GM23338 (cell line): ENCODE data around the gene TMEM132D. TPM values are rescaled to one million over a fixed set of nuclear protein-coding genes. Genes with fewer than 3 reads are reported as not detected.

Experiments used
- ATAC-seq: fragments of 200-7000 bp; cut with Tn5 transposase; 3 replicates; pipeline ENCODE4 v1.9.1; 2020
- DNase-seq: peaks from one replicate; pipeline ENCODE4 v3.0.0-alpha.2; 2015; ENCODE audit warnings: low spot score
- H2AFZ ChIP-seq: fragments of 200-600 bp; sonication (generic); 2 replicates; pipeline ENCODE4 v1.8.0; 2016; ENCODE audit warnings: antibody characterized with exemption, mild to moderate bottlenecking, moderate library complexity
- H3F3A ChIP-seq: fragments of 200-600 bp; sonication (generic); replicated peaks from 2 replicates; pipeline ENCODE4 v1.8.0; 2017; ENCODE audit warnings: antibody characterized with exemption, mixed run types, low read depth
- H3K27ac ChIP-seq: fragments of 200-600 bp; sonication (generic); 2 replicates; pipeline ENCODE4 v1.6.1; 2016; ENCODE audit warnings: low read depth
- H3K27me3 ChIP-seq: fragments of 200-600 bp; sonication (generic); 2 replicates; pipeline ENCODE4 v1.8.0; 2016; ENCODE audit warnings: mild to moderate bottlenecking, mixed run types, moderate library complexity; ENCODE audit not compliant: insufficient read depth
- H3K36me3 ChIP-seq: fragments of 200-600 bp; sonication (generic); 2 replicates; pipeline ENCODE4 v1.8.0; 2016; ENCODE audit warnings: mild to moderate bottlenecking; ENCODE audit not compliant: insufficient read depth
- H3K4me1 ChIP-seq: fragments of 200-600 bp; sonication (generic); 2 replicates; pipeline ENCODE4 v1.8.0; 2016; ENCODE audit warnings: mild to moderate bottlenecking, moderate library complexity; ENCODE audit not compliant: insufficient read depth
- H3K4me2 ChIP-seq: fragments of 200-600 bp; sonication (generic); 2 replicates; pipeline ENCODE4 v1.7.1; 2017; ENCODE audit warnings: mixed run types
- H3K4me3 ChIP-seq: fragments of 200-600 bp; sonication (generic); 2 replicates; pipeline ENCODE4 v1.6.1; 2016; ENCODE audit warnings: mixed run types
- H3K79me2 ChIP-seq: fragments of 200-600 bp; sonication (generic); replicated peaks from 2 replicates; pipeline ENCODE4 v1.8.0; 2017; ENCODE audit warnings: mild to moderate bottlenecking; ENCODE audit not compliant: insufficient read depth
- H3K9me2 ChIP-seq: fragments of 200-600 bp; sonication (generic); 2 replicates; pipeline ENCODE4 v1.8.0; 2017; ENCODE audit not compliant: insufficient read depth
- H4K20me1 ChIP-seq: fragments of 200-600 bp; sonication (generic); replicated peaks from 2 replicates; pipeline ENCODE4 v1.8.0; 2017; ENCODE audit warnings: mild to moderate bottlenecking; ENCODE audit not compliant: insufficient read depth
- H3K27ac Mint-ChIP-seq: 2 replicates; pipeline ENCODE4 v1.8.0; 2020; ENCODE audit warnings: inconsistent platforms, mild to moderate bottlenecking, moderate library complexity, mixed read lengths
- H3K27me3 Mint-ChIP-seq: 3 replicates; pipeline ENCODE4 v1.8.0; 2022; ENCODE audit warnings: low read depth, mild to moderate bottlenecking, moderate library complexity, mixed read lengths, inconsistent platforms; ENCODE audit not compliant: insufficient read depth, poor library complexity
- H3K36me3 Mint-ChIP-seq: 3 replicates; pipeline ENCODE4 v1.8.0; 2021; ENCODE audit warnings: low read depth, mild to moderate bottlenecking, inconsistent platforms, moderate library complexity, mixed read lengths
- H3K4me1 Mint-ChIP-seq: 3 replicates; pipeline ENCODE4 v1.8.0; 2020; ENCODE audit warnings: mild to moderate bottlenecking, inconsistent platforms, mixed read lengths
- H3K4me3 Mint-ChIP-seq: 3 replicates; pipeline ENCODE4 v1.8.0; 2021; ENCODE audit warnings: moderate library complexity, mild to moderate bottlenecking, inconsistent platforms, mixed read lengths
- H3K9me3 Mint-ChIP-seq: 3 replicates; pipeline ENCODE4 v1.8.0; 2020; ENCODE audit warnings: moderate library complexity, mild to moderate bottlenecking, inconsistent platforms, mixed read lengths
- CREB1 ChIP-seq: fragments of 250-450 bp; sonication (Bioruptor Pico); IDR thresholded peaks from 2 replicates; pipeline ENCODE4 v1.5.0; 2020; ENCODE audit warnings: low read depth, mild to moderate bottlenecking, moderate library complexity
- CTCF ChIP-seq, 2 experiments: fragments of 200-600 bp in 1 of 2; sonication (generic) in 1 of 2; conservative IDR thresholded peaks; 2 replicates each; pipeline versions ENCODE4 v1.5.1 to v1.6.1; 2016 to 2017; ENCODE audit warnings: antibody characterized with exemption in 2 of 2, low read depth in 2 of 2, mild to moderate bottlenecking in 2 of 2, moderate library complexity in 1 of 2
- ETS1 ChIP-seq: IDR thresholded peaks from 2 replicates; pipeline ENCODE4 v1.6.1; 2016; ENCODE audit warnings: antibody characterized with exemption
- EZH2 ChIP-seq: fragments of 200-600 bp; sonication (generic); IDR thresholded peaks from one replicate; pipeline ENCODE4 v1.8.0; 2017; ENCODE audit warnings: antibody characterized with exemption, mild to moderate bottlenecking, low read depth; ENCODE audit not compliant: unreplicated experiment
- EZH2phosphoT487 ChIP-seq: fragments of 200-600 bp; sonication (generic); IDR thresholded peaks from one replicate; pipeline ENCODE4 v1.8.1; 2018; ENCODE audit warnings: antibody characterized with exemption; ENCODE audit not compliant: unreplicated experiment
- JUNB ChIP-seq: IDR thresholded peaks from one replicate; pipeline ENCODE4 v1.6.1; 2016; ENCODE audit warnings: antibody characterized with exemption; ENCODE audit not compliant: unreplicated experiment
- NANOG ChIP-seq: IDR thresholded peaks from 2 replicates; pipeline ENCODE4 v1.6.1; 2016; ENCODE audit warnings: antibody characterized with exemption, borderline replicate concordance
- POLR2AphosphoS5 ChIP-seq: IDR thresholded peaks from 2 replicates; pipeline ENCODE4 v1.6.1; 2016; ENCODE audit warnings: antibody characterized with exemption, low read depth
- REST ChIP-seq: IDR thresholded peaks from one replicate; pipeline ENCODE4 v1.6.1; 2018; ENCODE audit warnings: antibody characterized with exemption; ENCODE audit not compliant: unreplicated experiment
- STAT1 ChIP-seq: IDR thresholded peaks from one replicate; pipeline ENCODE4 v1.6.1; 2016; ENCODE audit warnings: antibody characterized with exemption; ENCODE audit not compliant: unreplicated experiment
- ZNF114 ChIP-seq: fragments of 250-450 bp; sonication (Bioruptor Pico); IDR thresholded peaks from 2 replicates; pipeline ENCODE4 v1.5.0; 2020; ENCODE audit warnings: mild to moderate bottlenecking, moderate library complexity
- ZNF331 ChIP-seq: fragments of 250-450 bp; sonication (Bioruptor Pico); IDR thresholded peaks from 2 replicates; pipeline ENCODE4 v1.5.0; 2020; ENCODE audit warnings: low read depth, mild to moderate bottlenecking, moderate library complexity
- ZNF462 ChIP-seq: fragments of 250-450 bp; sonication (Bioruptor Pico); IDR thresholded peaks from 2 replicates; pipeline ENCODE4 v1.5.0; 2020; ENCODE audit warnings: mild to moderate bottlenecking, moderate library complexity
- polyA plus RNA-seq: library from polyadenylated mRNA; unstranded; fragments of >200 nt; fragmentation: Nextera tagmentation; extraction: Ambion mirVana; gene quantifications from 2 replicates; pipeline ENCODE4 v1.2.1, GENCODE V29; 2016
- total RNA-seq: library from RNA; depleted of rRNA; stranded (reverse); fragments of >200 nt; shearing (Covaris generic); gene quantifications from 2 replicates; pipeline ENCODE4 v1.2.3, GENCODE V29; 2014

TMEM132D gene
- total and polyA plus RNA-seq, 2 experiments from 2014 or later: 0.44 to 5.3 TPM

GRCh38 chr12:129096184-129096583 is 807.6 kb downstream of the TMEM132D start (continued):
- TF ChIP-seq STAT1 (no peak), POLR2AphosphoS5 (no peak)

GRCh38 chr12:129089576-129089975 is 814.2 kb downstream of the TMEM132D start:
- H3K4me1 Mint-ChIP-seq: no peaks in the 10 kb centered on the region
- Histone ChIP-seq H3K27ac (no peak overlapping the region), H3K36me3 (no peaks in the 10 kb centered on the region), H3K4me3 (no peak overlapping the region), H4K20me1 (no peaks in the 10 kb centered on the region), H3K27me3 (no peaks in the 10 kb centered on the region), H3K4me2 (no peak overlapping the region), H2AFZ (no peak overlapping the region), H3F3A (no peaks in the 10 kb centered on the region), H3K4me1 (no peaks in the 10 kb centered on the region), H3K9me2 (no peaks in the 10 kb centered on the region), H3K79me2 (no peaks in the 10 kb centered on the region)
- peaks cover 86% of the 10 kb centered on the region for H3K9me3 Mint-ChIP-seq
- H3K27ac Mint-ChIP-seq: no peak overlapping the region
- TF ChIP-seq NANOG (no peak), ZNF114 (CRISPR knock-in tag) (no peak), REST (no peak), STAT1 (no peak), CTCF (conservative IDR thresholded peaks at IDR 0.05; ENCODE audit: low read depth in 2 of 2) (no peak), CREB1 (CRISPR knock-in tag) (no peak), EZH2 (no peak), EZH2phosphoT487 (no peak), ZNF462 (CRISPR knock-in tag) (no peak), POLR2AphosphoS5 (no peak), ETS1 (no peak), JUNB (no peak), ZNF331 (CRISPR knock-in tag) (no peak)
- no peak for DNase-seq
- no peaks in the 10 kb centered on the region for H3K27me3 Mint-ChIP-seq
- H3K36me3 Mint-ChIP-seq: peaks cover 25% of the 10 kb centered on the region
- no peak for ATAC-seq
- H3K4me3 Mint-ChIP-seq: no peak overlapping the region
